Smooth muscle cell (in vitro differentiated cells): Measurements from ENCODE around the gene PNPLA1. TPM values are rescaled to one million over a fixed set of nuclear protein-coding genes. Genes with fewer than 3 reads are reported as not detected.

Experiments
- DNase-seq: peaks from one replicate; lab custom pipeline; 2025; ENCODE audit not compliant: unreplicated experiment; lab: John Stamatoyannopoulos, UW
- H2AFZ ChIP-seq: fragments of 200-600 bp; sonication (generic); 2 replicates; pipeline ENCODE4 v1.6.0; 2016; ENCODE audit warnings: antibody characterized with exemption, low read depth, mild to moderate bottlenecking
- H3F3A ChIP-seq: fragments of 200-600 bp; sonication (generic); 2 replicates; pipeline ENCODE4 v1.6.0; 2017; ENCODE audit warnings: antibody characterized with exemption, low read depth
- H3K27ac ChIP-seq: fragments of 200-600 bp; sonication (generic); 2 replicates; pipeline ENCODE4 v1.5.1; 2016; ENCODE audit warnings: low read depth, mild to moderate bottlenecking
- H3K27me3 ChIP-seq: fragments of 200-600 bp; sonication (generic); 2 replicates; pipeline ENCODE4 v1.6.1; 2016; ENCODE audit warnings: low read depth, mild to moderate bottlenecking
- H3K36me3 ChIP-seq: fragments of 200-600 bp; sonication (generic); 2 replicates; pipeline ENCODE4 v1.5.1; 2016; ENCODE audit warnings: low read depth
- H3K4me1 ChIP-seq: fragments of 200-600 bp; sonication (generic); 2 replicates; pipeline ENCODE4 v1.5.1; 2016; ENCODE audit warnings: low read depth
- H3K4me2 ChIP-seq: fragments of 200-600 bp; sonication (generic); 2 replicates; pipeline ENCODE4 v1.6.0; 2016; ENCODE audit warnings: mild to moderate bottlenecking
- H3K4me3 ChIP-seq: fragments of 200-600 bp; sonication (generic); 2 replicates; pipeline ENCODE4 v1.5.1; 2016; ENCODE audit warnings: mild to moderate bottlenecking
- H3K79me2 ChIP-seq: fragments of 200-600 bp; sonication (generic); 2 replicates; pipeline ENCODE4 v1.6.0; 2016; ENCODE audit warnings: low read depth, mild to moderate bottlenecking
- H3K9ac ChIP-seq: fragments of 200-600 bp; sonication (generic); 2 replicates; pipeline ENCODE4 v1.6.0; 2016; ENCODE audit warnings: low read depth
- H3K9me3 ChIP-seq: fragments of 200-600 bp; sonication (generic); replicated peaks from 2 replicates; pipeline ENCODE4 v1.5.1; 2016; ENCODE audit warnings: low read depth
- H4K20me1 ChIP-seq: fragments of 200-600 bp; sonication (generic); 2 replicates; pipeline ENCODE4 v1.6.0; 2016; ENCODE audit warnings: low read depth
- WGBS: methylation state at CpG from one replicate; pipeline ENCODE4 v1.1.7; 2016; ENCODE audit warnings: low lambda C conversion rate; 5-methylcytosine and 5-hydroxymethylcytosine counted together
- polyA plus RNA-seq: library from polyadenylated mRNA; unstranded; fragments of >200 nt; fragmentation: Nextera tagmentation; extraction: Ambion mirVana; gene quantifications from 2 replicates; pipeline ENCODE4 v1.2.1, GENCODE V29; 2016
- total RNA-seq: library from RNA; depleted of rRNA; stranded (reverse); fragments of >200 nt; gene quantifications from 2 replicates; pipeline ENCODE4 v1.2.3, GENCODE V29; 2014
- TF ChIP-seq, protein P1 (sequence below): fragments of 200-600 bp; sonication (generic); IDR thresholded peaks from 2 replicates; pipeline ENCODE4 v1.5.1; 2017; ENCODE audit warnings: borderline replicate concordance, mild to moderate bottlenecking, antibody characterized with exemption; ENCODE audit not compliant: insufficient read depth, poor library complexity, severe bottlenecking

PNPLA1 gene
- total and polyA plus RNA-seq, 2 experiments from 2014 or later = not detected

GRCh38 chr6:36247693-36248092, 22.2 kb upstream of the PNPLA1 start:
- H3K36me3 ChIP-seq = no peaks in the 10 kb centered on the region
- 53% methylated on average over 6 of the region's 6 CpGs for WGBS

DNA sequence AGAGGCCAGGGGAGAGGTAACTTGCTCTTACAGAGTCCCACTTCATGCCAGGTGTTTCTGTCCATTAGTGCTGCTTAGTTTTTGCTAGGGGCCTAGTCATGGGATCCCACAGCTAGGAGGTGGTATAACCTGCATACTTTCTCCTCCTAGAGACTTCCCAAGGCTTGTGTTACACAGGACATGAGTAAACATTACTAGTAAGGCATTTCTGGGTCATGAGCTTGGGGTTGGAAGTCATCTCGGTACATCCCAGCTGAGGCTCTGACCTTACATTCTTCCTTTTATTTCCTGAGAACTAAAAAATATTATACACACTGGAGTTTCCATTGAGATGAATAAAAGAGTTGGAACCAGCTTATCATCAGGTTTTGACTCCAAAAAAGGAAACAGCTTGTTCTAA, 20.9 kb upstream of the PNPLA1 start:
- DNase-seq = no peak
- no peak overlapping the region for H2AFZ ChIP-seq
- H3F3A ChIP-seq = no peaks in the 10 kb centered on the region
- WGBS = 83% methylated on average over 1 of the region's 1 CpG
- no peaks in the 10 kb centered on the region for H3K79me2 ChIP-seq
- H3K4me2 ChIP-seq = no peak overlapping the region
- TF ChIP-seq, protein P1, sequence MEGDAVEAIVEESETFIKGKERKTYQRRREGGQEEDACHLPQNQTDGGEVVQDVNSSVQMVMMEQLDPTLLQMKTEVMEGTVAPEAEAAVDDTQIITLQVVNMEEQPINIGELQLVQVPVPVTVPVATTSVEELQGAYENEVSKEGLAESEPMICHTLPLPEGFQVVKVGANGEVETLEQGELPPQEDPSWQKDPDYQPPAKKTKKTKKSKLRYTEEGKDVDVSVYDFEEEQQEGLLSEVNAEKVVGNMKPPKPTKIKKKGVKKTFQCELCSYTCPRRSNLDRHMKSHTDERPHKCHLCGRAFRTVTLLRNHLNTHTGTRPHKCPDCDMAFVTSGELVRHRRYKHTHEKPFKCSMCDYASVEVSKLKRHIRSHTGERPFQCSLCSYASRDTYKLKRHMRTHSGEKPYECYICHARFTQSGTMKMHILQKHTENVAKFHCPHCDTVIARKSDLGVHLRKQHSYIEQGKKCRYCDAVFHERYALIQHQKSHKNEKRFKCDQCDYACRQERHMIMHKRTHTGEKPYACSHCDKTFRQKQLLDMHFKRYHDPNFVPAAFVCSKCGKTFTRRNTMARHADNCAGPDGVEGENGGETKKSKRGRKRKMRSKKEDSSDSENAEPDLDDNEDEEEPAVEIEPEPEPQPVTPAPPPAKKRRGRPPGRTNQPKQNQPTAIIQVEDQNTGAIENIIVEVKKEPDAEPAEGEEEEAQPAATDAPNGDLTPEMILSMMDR = no peak
- H3K27me3 ChIP-seq = no peaks in the 10 kb centered on the region
- no peak overlapping the region for H3K4me3 ChIP-seq
- H3K36me3 ChIP-seq = no peaks in the 10 kb centered on the region
- H3K27ac ChIP-seq = no peak overlapping the region
- no peak overlapping the region for H3K9ac ChIP-seq
- peaks cover 8% of the 10 kb centered on the region for H3K4me1 ChIP-seq
- no peaks in the 10 kb centered on the region for H3K9me3 ChIP-seq
- no peaks in the 10 kb centered on the region for H4K20me1 ChIP-seq

More at GRCh38 chr6:36247693-36248092, 22.2 kb upstream of the PNPLA1 start:
- Histone ChIP-seq H3K79me2 (no peaks in the 10 kb centered on the region), H3F3A (no peaks in the 10 kb centered on the region), H3K9me3 (no peaks in the 10 kb centered on the region), H3K4me2 (no peak overlapping the region), H3K9ac (no peak overlapping the region), H3K4me3 (no peak overlapping the region), H3K4me1 (peaks cover 8% of the 10 kb centered on the region), H3K27me3 (no peaks in the 10 kb centered on the region), H3K27ac (no peak overlapping the region), H4K20me1 (no peaks in the 10 kb centered on the region), H2AFZ (peak overlapping the region; percentile 40)
- TF ChIP-seq, protein P1 = no peak
- DNase-seq = no peak

GRCh38 chr6:36249536-36249935, 20.3 kb upstream of the PNPLA1 start:
- Histone ChIP-seq H3K4me1 (peaks cover 8% of the 10 kb centered on the region), H3K36me3 (no peaks in the 10 kb centered on the region), H3K9me3 (no peaks in the 10 kb centered on the region), H3K79me2 (no peaks in the 10 kb centered on the region), H3K27me3 (no peaks in the 10 kb centered on the region), H3K27ac (no peak overlapping the region), H3F3A (no peaks in the 10 kb centered on the region), H3K4me3 (no peak overlapping the region), H4K20me1 (no peaks in the 10 kb centered on the region), H3K4me2 (no peak overlapping the region), H3K9ac (no peak overlapping the region), H2AFZ (no peak overlapping the region)
- TF ChIP-seq, protein P1 = no peak
- DNase-seq = no peak
- 94% methylated on average over 5 of the region's 5 CpGs for WGBS

DNA sequence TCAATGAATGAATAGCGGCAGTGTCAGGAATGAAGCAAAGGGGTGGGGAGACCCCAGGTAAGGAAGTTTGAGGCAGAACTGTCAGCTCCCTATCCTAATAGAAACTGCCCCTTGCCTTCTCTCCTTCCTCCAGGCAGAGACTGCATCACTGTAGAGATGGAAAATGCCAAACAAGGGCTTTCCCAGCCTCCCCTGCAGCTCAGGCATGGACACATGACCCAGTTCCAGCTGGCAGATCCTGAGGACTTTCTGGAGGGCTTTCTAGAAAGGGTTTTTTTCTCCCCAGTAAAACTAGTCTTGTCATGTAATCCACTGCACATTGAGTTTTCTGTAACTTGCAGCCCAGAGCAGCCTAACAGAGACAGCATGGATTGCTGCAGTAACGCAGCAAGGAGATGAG, 17.9 kb upstream of the PNPLA1 start:
- H3K4me1 ChIP-seq = no peaks in the 10 kb centered on the region
- H3K4me2 ChIP-seq = no peak overlapping the region
- no peak overlapping the region for H2AFZ ChIP-seq
- no peaks in the 10 kb centered on the region for H3K27me3 ChIP-seq
- WGBS = 91% methylated on average over 2 of the region's 2 CpGs
- no peak overlapping the region for H3K27ac ChIP-seq
- no peak overlapping the region for H3K9ac ChIP-seq
- TF ChIP-seq, protein P1 = no peak
- H3K36me3 ChIP-seq = no peaks in the 10 kb centered on the region
- H3K4me3 ChIP-seq = no peak overlapping the region
- H3F3A ChIP-seq = no peaks in the 10 kb centered on the region
- no peaks in the 10 kb centered on the region for H3K79me2 ChIP-seq
- no peak for DNase-seq
- no peaks in the 10 kb centered on the region for H3K9me3 ChIP-seq
- no peaks in the 10 kb centered on the region for H4K20me1 ChIP-seq
